Measurements from ENCODE around the gene HOXA13.

HOXA13 gene

GRCh38 chr7:27205325-27206280 is 5.7 kb upstream of the HOXA13 start:
- no peak for DNase-seq

DNA sequence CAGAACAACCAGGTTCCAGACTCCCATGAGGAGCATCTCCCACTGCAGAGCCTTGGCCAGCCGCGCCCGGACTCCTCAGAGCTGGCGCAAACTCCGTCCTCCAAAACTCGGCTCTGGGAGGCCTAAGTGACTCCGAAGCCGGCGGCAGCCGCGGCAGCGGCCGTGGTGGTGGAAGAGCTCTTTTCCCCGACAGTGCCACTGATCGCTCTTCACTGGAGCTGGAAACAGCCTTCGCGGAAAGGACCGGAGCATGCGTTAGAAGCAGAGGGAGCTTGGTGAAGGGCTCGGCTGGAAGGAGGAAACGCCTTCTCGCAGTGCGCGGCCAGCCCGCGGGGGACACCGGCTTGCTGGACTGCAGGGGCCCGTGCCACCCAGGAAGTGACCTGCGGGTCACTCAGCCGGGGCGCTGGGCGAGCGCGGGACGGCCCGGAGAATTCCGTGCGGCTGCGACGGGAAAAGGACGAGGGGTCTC is 5.0 kb upstream of the HOXA13 start:
- DNase-seq = no peak

- no peak for DNase-seq
These were observed 4.2 kb upstream of the HOXA13 start for GRCh38 chr7:27203964-27204594.

- no peak for DNase-seq
These were observed 3.6 kb upstream of the HOXA13 start for GRCh38 chr7:27203365-27203953.

DNA sequence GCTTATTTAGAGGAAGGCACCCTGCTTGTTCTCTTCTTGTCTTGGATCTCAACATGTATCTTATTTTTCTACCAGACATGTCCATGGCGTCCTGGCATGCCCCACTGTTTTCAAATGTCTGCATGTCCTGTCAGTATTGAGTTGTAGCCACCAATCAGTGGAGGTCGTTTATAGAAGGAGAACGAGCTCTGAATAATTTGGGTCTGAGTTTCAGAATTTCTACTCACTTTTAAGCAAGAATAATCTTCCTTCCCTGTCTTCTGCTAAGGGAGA is 2.9 kb upstream of the HOXA13 start:
- DNase-seq = no peak

- no peak for DNase-seq
These were observed 2.3 kb upstream of the HOXA13 start for GRCh38 chr7:27202018-27202861.

DNA sequence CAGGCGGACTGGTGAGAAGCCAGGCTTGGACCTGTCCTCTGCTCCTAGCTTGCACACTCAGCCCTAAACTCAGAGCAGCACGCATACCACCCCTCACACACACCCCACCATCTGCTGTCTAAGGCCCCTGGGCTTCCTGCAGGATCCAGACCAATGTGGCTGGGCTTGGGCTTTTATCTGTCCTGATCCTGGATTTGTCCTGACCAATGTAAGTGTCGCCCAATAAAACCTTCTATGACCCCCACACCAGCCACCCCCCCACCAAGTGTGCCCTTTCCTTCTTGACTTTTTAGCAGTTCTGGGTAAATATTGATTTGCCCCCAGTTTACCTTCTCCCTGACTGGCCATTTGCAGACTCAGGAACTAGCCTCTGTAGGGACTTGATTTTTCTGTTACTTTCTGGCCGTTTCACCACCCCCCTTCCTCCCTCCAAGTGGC is 1.7 kb upstream of the HOXA13 start:
- DNase-seq = no peak

GRCh38 chr7:27200761-27201579 is 1.1 kb upstream of the HOXA13 start:
- DNase-seq = no peak

GRCh38 chr7:27198871-27199801 is 755 bp downstream of the HOXA13 start:
- DNase-seq = no peak

- no peak for DNase-seq
These were observed 1.6 kb downstream of the HOXA13 start for GRCh38 chr7:27198138-27198841.

DNA sequence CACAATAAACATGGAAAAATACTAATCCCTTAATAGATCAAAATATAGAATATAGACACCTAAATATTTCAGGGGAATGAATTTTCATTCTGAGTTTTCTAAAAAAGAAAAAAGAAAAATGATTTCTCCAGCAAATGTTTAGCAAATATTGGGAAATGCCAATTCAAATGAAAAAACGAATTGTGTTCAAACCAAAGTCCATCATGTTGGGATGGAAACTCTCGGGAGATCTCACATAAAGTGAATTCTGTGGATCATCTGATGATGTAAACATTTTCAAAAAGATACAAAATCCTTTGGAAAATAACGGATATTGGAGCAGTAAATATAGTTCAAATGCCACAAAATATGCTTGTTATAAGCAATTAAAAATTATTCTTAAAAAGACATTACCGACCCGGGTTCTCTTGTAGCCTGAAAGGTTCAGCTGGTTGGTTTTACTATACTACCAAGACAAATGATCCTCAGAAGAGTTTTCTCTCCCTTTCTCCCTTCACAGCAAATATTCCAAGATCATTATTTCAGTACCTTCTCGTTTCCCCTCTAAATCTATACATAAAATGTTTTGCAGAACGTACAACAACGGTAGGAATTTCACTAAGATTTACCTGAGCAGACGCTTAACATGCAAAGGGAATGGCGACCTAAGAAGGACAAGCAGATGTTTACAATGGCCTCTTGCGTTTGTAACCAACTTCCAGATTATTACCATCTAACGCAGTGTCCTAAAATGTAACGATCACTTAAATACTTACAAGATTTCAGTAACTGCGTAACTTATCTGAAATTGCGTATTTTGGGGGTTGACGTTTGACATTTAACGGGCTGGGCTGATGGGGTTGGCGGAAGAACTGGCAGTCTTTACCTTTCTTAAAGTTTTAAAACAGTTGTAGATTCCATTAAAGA is 2.5 kb downstream of the HOXA13 start:
- no peak for DNase-seq

DNA sequence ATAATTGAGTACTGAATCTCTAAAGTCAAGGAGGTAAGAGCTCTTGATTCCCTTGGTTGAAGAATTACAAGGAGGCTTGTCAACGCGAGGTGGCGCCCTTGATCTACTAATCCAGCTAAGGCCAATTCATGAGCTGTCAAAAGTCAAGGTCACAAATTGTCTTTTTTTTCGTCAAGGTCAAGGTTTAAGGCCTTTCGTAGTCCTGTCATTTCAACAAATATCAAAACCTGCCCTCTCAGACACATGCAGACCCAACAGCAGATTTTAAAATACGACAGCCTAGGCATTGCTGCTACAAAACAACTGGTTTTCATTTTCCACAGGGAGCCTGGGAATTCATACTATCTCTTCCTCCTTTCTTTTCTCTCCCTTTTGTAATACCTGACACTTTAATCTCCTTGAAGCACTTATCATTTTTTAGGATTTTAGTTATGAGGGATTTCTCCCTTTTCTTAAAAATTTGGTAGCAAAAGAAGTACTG is 3.6 kb downstream of the HOXA13 start:
- peak; percentile 90 for DNase-seq

GRCh38 chr7:27194686-27195379 is 5.1 kb downstream of the HOXA13 start:
- no peak for DNase-seq

DNA sequence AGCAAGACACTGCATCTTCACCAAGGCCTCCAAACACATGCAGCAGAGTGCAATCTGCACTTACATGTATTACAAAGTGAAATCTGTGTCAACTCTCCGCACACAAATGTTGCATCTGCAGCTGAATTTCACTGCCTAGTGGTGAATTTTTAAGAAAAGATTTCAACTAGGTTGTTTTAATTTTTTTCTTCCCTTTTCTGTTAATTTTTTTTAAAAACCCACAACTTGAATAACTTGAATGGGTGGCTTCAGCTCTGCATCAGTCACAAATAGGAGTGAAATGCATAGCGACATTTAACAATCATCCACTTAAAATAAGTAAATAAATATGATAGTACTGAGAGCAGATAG is 5.9 kb downstream of the HOXA13 start:
- no peak for DNase-seq

- DNase-seq = no peak
These were observed 6.4 kb downstream of the HOXA13 start for GRCh38 chr7:27193335-27194001.

- DNase-seq = no peak
These were observed 7.2 kb downstream of the HOXA13 start for GRCh38 chr7:27192546-27193334.
